Memory B cell (primary cell): ENCODE results near the gene WDR89.
A peak's percentile ranks its signal among the peaks of the same experiment; 100 is the strongest.
"Not testable (repeated sequence)": the region's sequence is repeated elsewhere in the genome, so short reads cannot be mapped to it uniquely, and the experiment has no call there.

ENCODE experiments used
- ATAC-seq: fragments of 150-1000 bp; cut with Tn5 transposase; 2 replicates; pipeline ENCODE4 v1.10.0; 2021; ENCODE audit warnings: low read depth, mild to moderate bottlenecking, moderate library complexity
- DNase-seq, 2 donors: peaks; one replicate each; pipeline ENCODE4 v3.0.0; 2022; ENCODE audit warnings: low spot score in 2 of 2
- H3K27ac Mint-ChIP-seq: one replicate; pipeline ENCODE4 v1.8.0; 2022; ENCODE audit warnings: mild to moderate bottlenecking, moderate library complexity, mixed read lengths
- H3K27me3 Mint-ChIP-seq: one replicate; pipeline ENCODE4 v1.8.0; 2022; ENCODE audit warnings: mixed read lengths
- H3K36me3 Mint-ChIP-seq: one replicate; pipeline ENCODE4 v1.8.0; 2022; ENCODE audit warnings: mild to moderate bottlenecking, mixed read lengths
- H3K4me1 Mint-ChIP-seq: one replicate; pipeline ENCODE4 v1.8.0; 2022; ENCODE audit warnings: mixed read lengths
- H3K4me3 Mint-ChIP-seq: one replicate; pipeline ENCODE4 v1.8.0; 2022; ENCODE audit warnings: mild to moderate bottlenecking, moderate library complexity, mixed read lengths
- H3K9me3 Mint-ChIP-seq: one replicate; pipeline ENCODE4 v1.8.0; 2022; ENCODE audit warnings: mixed read lengths

The WDR89 gene

GRCh38 chr14:63666335-63666734 lies 24.7 kb upstream of the WDR89 start:
- no peaks in the 10 kb centered on the region for H3K4me1 Mint-ChIP-seq
- H3K9me3 Mint-ChIP-seq, result no peaks in the 10 kb centered on the region
- DNase-seq (no peak), ATAC-seq (no peak)
- peaks cover 2% of the 10 kb centered on the region for H3K36me3 Mint-ChIP-seq
- no peak overlapping the region for H3K27ac Mint-ChIP-seq
- no peaks in the 10 kb centered on the region for H3K27me3 Mint-ChIP-seq
- no peak overlapping the region for H3K4me3 Mint-ChIP-seq

- H3K4me1 Mint-ChIP-seq, result peaks cover 5% of the 10 kb centered on the region
- peak; percentile 31 for ATAC-seq
- peaks cover 4% of the 10 kb centered on the region for H3K36me3 Mint-ChIP-seq
- no peaks in the 10 kb centered on the region for H3K27me3 Mint-ChIP-seq
- no peak for DNase-seq
- no peak overlapping the region for H3K4me3 Mint-ChIP-seq
- no peak overlapping the region for H3K27ac Mint-ChIP-seq
- H3K9me3 Mint-ChIP-seq, result no peaks in the 10 kb centered on the region
Observed at GRCh38 chr14:63663428-63664341, 22.0 kb upstream of the WDR89 start.

- no peaks in the 10 kb centered on the region for H3K9me3 Mint-ChIP-seq
- no peaks in the 10 kb centered on the region for H3K27me3 Mint-ChIP-seq
- H3K27ac Mint-ChIP-seq, result no peak overlapping the region
- no peak for DNase-seq
- H3K4me3 Mint-ChIP-seq, result no peak overlapping the region
- peaks cover 5% of the 10 kb centered on the region for H3K4me1 Mint-ChIP-seq
- peaks cover 4% of the 10 kb centered on the region for H3K36me3 Mint-ChIP-seq
- no peak for ATAC-seq
Observed at GRCh38 chr14:63662776-63663175, 21.1 kb upstream of the WDR89 start.

GRCh38 chr14:63661881-63662280 lies 20.2 kb upstream of the WDR89 start:
- not testable (repeated sequence) for H3K27me3 Mint-ChIP-seq, DNase-seq, H3K27ac Mint-ChIP-seq, ATAC-seq, H3K36me3 Mint-ChIP-seq, H3K9me3 Mint-ChIP-seq, H3K4me3 Mint-ChIP-seq, H3K4me1 Mint-ChIP-seq

GRCh38 chr14:63659726-63660125 lies 18.1 kb upstream of the WDR89 start:
- ATAC-seq, result no peak
- Mint-ChIP-seq H3K27me3 (no peaks in the 10 kb centered on the region), H3K4me3 (no peak overlapping the region), H3K4me1 (peaks cover 12% of the 10 kb centered on the region), H3K36me3 (peaks cover 4% of the 10 kb centered on the region), H3K9me3 (no peaks in the 10 kb centered on the region), H3K27ac (no peak overlapping the region)
- no peak for DNase-seq

- ATAC-seq, result peak; percentile 43
- Mint-ChIP-seq H3K4me3 (no peak overlapping the region), H3K27ac (peak overlapping the region; percentile 0), H3K36me3 (peaks cover 5% of the 10 kb centered on the region), H3K9me3 (no peaks in the 10 kb centered on the region), H3K27me3 (no peaks in the 10 kb centered on the region), H3K4me1 (peaks cover 12% of the 10 kb centered on the region)
- no peak for DNase-seq
Observed at GRCh38 chr14:63656194-63656593, 14.5 kb upstream of the WDR89 start.

- no peaks in the 10 kb centered on the region for H3K27me3 Mint-ChIP-seq
- no peak overlapping the region for H3K4me3 Mint-ChIP-seq
- DNase-seq (no peak), ATAC-seq (no peak)
- H3K36me3 Mint-ChIP-seq, result peaks cover 8% of the 10 kb centered on the region
- no peaks in the 10 kb centered on the region for H3K9me3 Mint-ChIP-seq
- H3K27ac Mint-ChIP-seq, result no peak overlapping the region
- peaks cover 8% of the 10 kb centered on the region for H3K4me1 Mint-ChIP-seq
Observed at GRCh38 chr14:63654936-63655335, 13.3 kb upstream of the WDR89 start.

GRCh38 chr14:63654346-63654745 lies 12.7 kb upstream of the WDR89 start:
- ATAC-seq (no peak), DNase-seq (no peak)
- Mint-ChIP-seq H3K4me1 (peaks cover 9% of the 10 kb centered on the region), H3K4me3 (no peak overlapping the region), H3K27me3 (no peaks in the 10 kb centered on the region), H3K36me3 (peaks cover 7% of the 10 kb centered on the region), H3K27ac (no peak overlapping the region), H3K9me3 (no peaks in the 10 kb centered on the region)

- Mint-ChIP-seq H3K27ac (no peak overlapping the region), H3K9me3 (no peaks in the 10 kb centered on the region), H3K27me3 (no peaks in the 10 kb centered on the region), H3K4me1 (peaks cover 13% of the 10 kb centered on the region), H3K36me3 (peaks cover 10% of the 10 kb centered on the region), H3K4me3 (no peak overlapping the region)
- DNase-seq (no peak), ATAC-seq (no peak)
Observed at GRCh38 chr14:63652406-63652805, 10.7 kb upstream of the WDR89 start.

- peaks cover 7% of the 10 kb centered on the region for H3K4me1 Mint-ChIP-seq
- H3K27ac Mint-ChIP-seq, result no peak overlapping the region
- no peak for DNase-seq
- H3K36me3 Mint-ChIP-seq, result peaks cover 8% of the 10 kb centered on the region
- no peaks in the 10 kb centered on the region for H3K9me3 Mint-ChIP-seq
- ATAC-seq, result no peak
- no peaks in the 10 kb centered on the region for H3K27me3 Mint-ChIP-seq
- H3K4me3 Mint-ChIP-seq, result no peak overlapping the region
Observed at GRCh38 chr14:63650256-63650952, 8.7 kb upstream of the WDR89 start.

- no peak for DNase-seq
- no peak overlapping the region for H3K27ac Mint-ChIP-seq
- H3K4me1 Mint-ChIP-seq, result peaks cover 7% of the 10 kb centered on the region
- ATAC-seq, result no peak
- H3K27me3 Mint-ChIP-seq, result no peaks in the 10 kb centered on the region
- H3K9me3 Mint-ChIP-seq, result no peaks in the 10 kb centered on the region
- no peak overlapping the region for H3K4me3 Mint-ChIP-seq
- H3K36me3 Mint-ChIP-seq, result peaks cover 7% of the 10 kb centered on the region
Observed at GRCh38 chr14:63647696-63648410, 6.2 kb upstream of the WDR89 start.

- no peak for ATAC-seq
- Mint-ChIP-seq H3K27me3 (no peaks in the 10 kb centered on the region), H3K27ac (no peak overlapping the region), H3K4me3 (no peak overlapping the region), H3K9me3 (no peaks in the 10 kb centered on the region), H3K4me1 (peaks cover 7% of the 10 kb centered on the region), H3K36me3 (peaks cover 3% of the 10 kb centered on the region)
- DNase-seq, result no peak
Observed at GRCh38 chr14:63644741-63645140, 3.1 kb upstream of the WDR89 start.

GRCh38 chr14:63642656-63643382 lies 1.1 kb upstream of the WDR89 start:
- H3K4me3 Mint-ChIP-seq, result peak overlapping the region; percentile 98
- peaks cover 7% of the 10 kb centered on the region for H3K36me3 Mint-ChIP-seq
- ATAC-seq (no peak), DNase-seq (no peak)
- H3K9me3 Mint-ChIP-seq, result no peaks in the 10 kb centered on the region
- H3K27me3 Mint-ChIP-seq, result no peaks in the 10 kb centered on the region
- peak overlapping the region; percentile 100 for H3K27ac Mint-ChIP-seq
- H3K4me1 Mint-ChIP-seq, result peaks cover 14% of the 10 kb centered on the region
